Panc1 (cell line): ENCODE measurements around the gene PHF20. TPM values are rescaled to one million over a fixed set of nuclear protein-coding genes. Genes with fewer than 3 reads are reported as not detected.

Experiments
- ATAC-seq: fragments of 200-7000 bp; cut with Tn5 transposase; 2 replicates; pipeline ENCODE4 v1.9.1; 2020; ENCODE audit warnings: mild to moderate bottlenecking, moderate library complexity
- BruUV-seq: library from RNA; stranded (reverse); fragments of 400-500 nt; replicated peaks from 2 replicates; lab custom pipeline; 2021; lab: Mats Ljungman, UMichigan
- CTCF ChIA-PET: fragments of 300-600 bp; sonication (Branson Sonifier 250); formaldehyde crosslinking; loops from one replicate; lab custom pipeline; 2022; ENCODE audit warnings: antibody characterized with exemption; lab: Charles Lee
- POLR2A ChIA-PET: fragments of 300-600 bp; sonication (Branson Sonifier 250); formaldehyde crosslinking; loops from one replicate; lab custom pipeline; 2022; ENCODE audit warnings: antibody characterized with exemption; lab: Charles Lee
- DNase-seq: peaks from one replicate; pipeline ENCODE4 v3.0.0-alpha.2; 2010; ENCODE audit warnings: low read depth, low spot score
- H3K27ac ChIP-seq: 2 replicates; pipeline ENCODE4 v1.5.1; 2011; ENCODE audit warnings: mild to moderate bottlenecking, low read length, inconsistent platforms
- H3K27me3 ChIP-seq: fragments of 200-500 bp; sonication (Bioruptor generic); 2 replicates; pipeline ENCODE4 v1.6.0; 2014; ENCODE audit warnings: low read length, inconsistent platforms; ENCODE audit not compliant: control insufficient read depth, insufficient read depth
- H3K36me3 ChIP-seq: fragments of 200-500 bp; sonication (Bioruptor generic); 2 replicates; pipeline ENCODE4 v1.5.1; 2014; ENCODE audit warnings: inconsistent platforms, mild to moderate bottlenecking, low read length, moderate library complexity; ENCODE audit not compliant: control insufficient read depth, insufficient read depth
- H3K4me1 ChIP-seq: 2 replicates; pipeline ENCODE4 v1.5.1; 2011; ENCODE audit warnings: inconsistent platforms, mild to moderate bottlenecking, low read length, moderate library complexity; ENCODE audit not compliant: control insufficient read depth, insufficient read depth
- H3K4me3 ChIP-seq, 2 experiments: 2 replicates each; pipeline ENCODE4 v1.5.1; 2011 to 2012; ENCODE audit warnings: low read depth in 2 of 2, low read length in 2 of 2, mild to moderate bottlenecking in 2 of 2, inconsistent platforms in 1 of 2, moderate library complexity in 1 of 2
- H3K9me3 ChIP-seq: fragments of 200-500 bp; sonication (Bioruptor generic); 2 replicates; pipeline ENCODE4 v1.5.1; 2014; ENCODE audit warnings: low read depth, mild to moderate bottlenecking, inconsistent platforms, low read length, moderate library complexity; ENCODE audit not compliant: control insufficient read depth, insufficient read depth
- CTCF ChIP-seq: fragments of 450-650 bp; IDR thresholded peaks from 2 replicates; pipeline ENCODE4 v1.5.1; 2017; ENCODE audit warnings: mild to moderate bottlenecking
- POLR2AphosphoS5 ChIP-seq: IDR thresholded peaks from 2 replicates; pipeline ENCODE4 v1.6.1; 2012; ENCODE audit warnings: mild to moderate bottlenecking, low read depth, low read length, moderate library complexity
- REST ChIP-seq, 2 experiments: IDR thresholded peaks; 2 replicates each; pipeline ENCODE4 v1.6.1; 2011 to 2012; ENCODE audit warnings: low read depth in 2 of 2, control low read depth in 1 of 2, low read length in 1 of 2, mild to moderate bottlenecking in 1 of 2, moderate library complexity in 1 of 2; ENCODE audit not compliant: insufficient read depth in 1 of 2
- SIN3A ChIP-seq: IDR thresholded peaks from 2 replicates; pipeline ENCODE4 v1.6.1; 2012; ENCODE audit warnings: low read depth, mild to moderate bottlenecking, low read length, moderate library complexity, borderline replicate concordance; ENCODE audit not compliant: insufficient read depth
- TCF7L2 ChIP-seq: IDR thresholded peaks from 2 replicates; pipeline ENCODE4 v1.6.1; 2011; ENCODE audit warnings: mild to moderate bottlenecking, low read depth, low read length, inconsistent platforms
- in situ Hi-C: cut with HindIII; loops from 2 replicates; pipeline ENCODE4 v1.10.0; 2016; ENCODE audit warnings: low sequenced_read_pairs, low pct_unique_long_range_greater_than_20kb
- intact Hi-C: fragments of 100-400 bp; cut with micrococcal nuclease; formaldehyde crosslinking; loops from one replicate; pipeline ENCODE4 v1.10.0; 2022; ENCODE audit not compliant: unreplicated experiment
- total RNA-seq: library from RNA; stranded (reverse); gene quantifications from one replicate; pipeline ENCODE4 v1.2.1, GENCODE V29; 2021; ENCODE audit not compliant: unreplicated experiment

The PHF20 gene
- total RNA-seq, 1 experiment from 2014 or later, result 51.5 TPM

- in situ Hi-C loops, result no loop called here
- POLR2A ChIA-PET, result no interaction called here
- TF ChIP-seq TCF7L2 (no peak), POLR2AphosphoS5 (no peak), CTCF (no peak), SIN3A (no peak), REST (IDR thresholded peaks at IDR 0.05; ENCODE audit: insufficient read depth in 1 of 2, low read depth in 2 of 2, low read length in 1 of 2) (no peak)
Measured at GRCh38 chr20:35908007-35908406, 136.2 kb downstream of the PHF20 start.

GRCh38 chr20:35909176-35909575 lies 137.4 kb downstream of the PHF20 start:
- H3K4me3 ChIP-seq, result no peak overlapping the region
- POLR2A ChIA-PET, result interaction anchor here (0.5 kb wide), 1 partner anchor 757 kb away, joined by 3 read pairs; no protein-coding TSS in a partner anchor
- no TSS peak for BruUV-seq
- CTCF ChIA-PET, result no interaction called here
- H3K4me1 ChIP-seq, result no peaks in the 10 kb centered on the region; the same call in 1 of the 2 replicates
- intact Hi-C loops (no loop called here), in situ Hi-C loops (no loop called here)
- DNase-seq (no peak), ATAC-seq (no peak)
- H3K27me3 ChIP-seq, result no peaks in the 10 kb centered on the region
- H3K36me3 ChIP-seq, result peaks cover 11% of the 10 kb centered on the region
- TF ChIP-seq POLR2AphosphoS5 (no peak), REST (IDR thresholded peaks at IDR 0.05; ENCODE audit: insufficient read depth in 1 of 2, low read depth in 2 of 2, low read length in 1 of 2) (no peak), TCF7L2 (no peak), SIN3A (no peak), CTCF (no peak)
- H3K9me3 ChIP-seq, result no peaks in the 10 kb centered on the region
- no peak overlapping the region for H3K27ac ChIP-seq

More at GRCh38 chr20:35908007-35908406, 136.2 kb downstream of the PHF20 start:
- Histone ChIP-seq H3K27ac (no peak overlapping the region), H3K36me3 (peaks cover 3% of the 10 kb centered on the region; the same call in 1 of the 2 replicates), H3K4me3 (no peak overlapping the region), H3K9me3 (no peaks in the 10 kb centered on the region), H3K4me1 (no peaks in the 10 kb centered on the region; the same call in 1 of the 2 replicates), H3K27me3 (no peaks in the 10 kb centered on the region)
- no TSS peak for BruUV-seq
- no peak for ATAC-seq
- intact Hi-C loops, result no loop called here
- CTCF ChIA-PET, result no interaction called here
- DNase-seq, result no peak
